ENCODE measurements around the gene SENP3. TPM values are rescaled to one million over a fixed set of nuclear protein-coding genes. Genes with fewer than 3 reads are reported as not detected.

Gene SENP3
- total and polyA plus RNA-seq, 2 of the 13 experiments (the other 11 are each of a cell fraction or from before 2014, with no cell fraction given): 55.8 to 75.4 TPM

GRCh38 chr17:7560172-7561027 lies 1.3 kb upstream of the SENP3 start (continued):
- TF ChIP-seq, protein P1, sequence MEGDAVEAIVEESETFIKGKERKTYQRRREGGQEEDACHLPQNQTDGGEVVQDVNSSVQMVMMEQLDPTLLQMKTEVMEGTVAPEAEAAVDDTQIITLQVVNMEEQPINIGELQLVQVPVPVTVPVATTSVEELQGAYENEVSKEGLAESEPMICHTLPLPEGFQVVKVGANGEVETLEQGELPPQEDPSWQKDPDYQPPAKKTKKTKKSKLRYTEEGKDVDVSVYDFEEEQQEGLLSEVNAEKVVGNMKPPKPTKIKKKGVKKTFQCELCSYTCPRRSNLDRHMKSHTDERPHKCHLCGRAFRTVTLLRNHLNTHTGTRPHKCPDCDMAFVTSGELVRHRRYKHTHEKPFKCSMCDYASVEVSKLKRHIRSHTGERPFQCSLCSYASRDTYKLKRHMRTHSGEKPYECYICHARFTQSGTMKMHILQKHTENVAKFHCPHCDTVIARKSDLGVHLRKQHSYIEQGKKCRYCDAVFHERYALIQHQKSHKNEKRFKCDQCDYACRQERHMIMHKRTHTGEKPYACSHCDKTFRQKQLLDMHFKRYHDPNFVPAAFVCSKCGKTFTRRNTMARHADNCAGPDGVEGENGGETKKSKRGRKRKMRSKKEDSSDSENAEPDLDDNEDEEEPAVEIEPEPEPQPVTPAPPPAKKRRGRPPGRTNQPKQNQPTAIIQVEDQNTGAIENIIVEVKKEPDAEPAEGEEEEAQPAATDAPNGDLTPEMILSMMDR (CRISPR knock-in tag; IDR thresholded peaks at IDR 0.05): peak; percentile 63
- TF ChIP-seq PRPF4 (IDR thresholded peaks at IDR 0.05; ENCODE audit: low read depth, low read length, poor library complexity, severe bottlenecking) (no peak), ZNF296 (CRISPR knock-in tag; conservative IDR thresholded peaks at IDR 0.05) (no peak), GABPA (IDR thresholded peaks at IDR 0.05; ENCODE audit: low read depth, low read length) (no peak), GABPA (CRISPR knock-in tag; IDR thresholded peaks at IDR 0.05; ENCODE audit: low read depth) (0 out of 2 replicates have a peak, but pooled peaks have one; percentile 23), KMT2B (CRISPR knock-in tag; IDR thresholded peaks at IDR 0.05) (peak; percentile 17; the same call in 1 of the 2 replicates), ZNF224 (CRISPR knock-in tag; IDR thresholded peaks at IDR 0.05) (no peak), ZBTB7B (CRISPR knock-in tag; IDR thresholded peaks at IDR 0.05) (0 out of 2 replicates have a peak, but pooled peaks have one; percentile 36), MXI1 (IDR thresholded peaks at IDR 0.05; ENCODE audit: borderline replicate concordance, low read depth, low read length) (0 out of 3 replicates have a peak, but pooled peaks have one; percentile 18), DNMT1 (CRISPR knock-in tag; IDR thresholded peaks at IDR 0.05) (0 out of 2 replicates have a peak, but pooled peaks have one; percentile 31), RFXANK (CRISPR knock-in tag; IDR thresholded peaks at IDR 0.05) (no peak), PHF8 (CRISPR knock-in tag; IDR thresholded peaks at IDR 0.05) (peak; percentile 34; the same call in 1 of the 2 replicates), MAFF (IDR thresholded peaks at IDR 0.05; ENCODE audit: low read depth, low read length) (no peak), ZNF713 (CRISPR knock-in tag; IDR thresholded peaks at IDR 0.05) (no peak), HOXD1 (CRISPR knock-in tag; IDR thresholded peaks at IDR 0.05) (no peak), ZNF503 (CRISPR knock-in tag; IDR thresholded peaks at IDR 0.05) (peak; percentile 37; the same call in 1 of the 2 replicates), RAD21 (CRISPR knock-in tag; IDR thresholded peaks at IDR 0.05) (peak; percentile 18; the same call in 1 of the 2 replicates), KDM2A (CRISPR knock-in tag; IDR thresholded peaks at IDR 0.05; ENCODE audit: borderline replicate concordance, low read depth) (peak; percentile 27; the same call in 1 of the 2 replicates)
- TF ChIP-seq, protein P2, sequence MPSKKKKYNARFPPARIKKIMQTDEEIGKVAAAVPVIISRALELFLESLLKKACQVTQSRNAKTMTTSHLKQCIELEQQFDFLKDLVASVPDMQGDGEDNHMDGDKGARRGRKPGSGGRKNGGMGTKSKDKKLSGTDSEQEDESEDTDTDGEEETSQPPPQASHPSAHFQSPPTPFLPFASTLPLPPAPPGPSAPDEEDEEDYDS (CRISPR knock-in tag; IDR thresholded peaks at IDR 0.05): peak; percentile 21; the same call in 1 of the 2 replicates
- TF ChIP-seq, protein P3, sequence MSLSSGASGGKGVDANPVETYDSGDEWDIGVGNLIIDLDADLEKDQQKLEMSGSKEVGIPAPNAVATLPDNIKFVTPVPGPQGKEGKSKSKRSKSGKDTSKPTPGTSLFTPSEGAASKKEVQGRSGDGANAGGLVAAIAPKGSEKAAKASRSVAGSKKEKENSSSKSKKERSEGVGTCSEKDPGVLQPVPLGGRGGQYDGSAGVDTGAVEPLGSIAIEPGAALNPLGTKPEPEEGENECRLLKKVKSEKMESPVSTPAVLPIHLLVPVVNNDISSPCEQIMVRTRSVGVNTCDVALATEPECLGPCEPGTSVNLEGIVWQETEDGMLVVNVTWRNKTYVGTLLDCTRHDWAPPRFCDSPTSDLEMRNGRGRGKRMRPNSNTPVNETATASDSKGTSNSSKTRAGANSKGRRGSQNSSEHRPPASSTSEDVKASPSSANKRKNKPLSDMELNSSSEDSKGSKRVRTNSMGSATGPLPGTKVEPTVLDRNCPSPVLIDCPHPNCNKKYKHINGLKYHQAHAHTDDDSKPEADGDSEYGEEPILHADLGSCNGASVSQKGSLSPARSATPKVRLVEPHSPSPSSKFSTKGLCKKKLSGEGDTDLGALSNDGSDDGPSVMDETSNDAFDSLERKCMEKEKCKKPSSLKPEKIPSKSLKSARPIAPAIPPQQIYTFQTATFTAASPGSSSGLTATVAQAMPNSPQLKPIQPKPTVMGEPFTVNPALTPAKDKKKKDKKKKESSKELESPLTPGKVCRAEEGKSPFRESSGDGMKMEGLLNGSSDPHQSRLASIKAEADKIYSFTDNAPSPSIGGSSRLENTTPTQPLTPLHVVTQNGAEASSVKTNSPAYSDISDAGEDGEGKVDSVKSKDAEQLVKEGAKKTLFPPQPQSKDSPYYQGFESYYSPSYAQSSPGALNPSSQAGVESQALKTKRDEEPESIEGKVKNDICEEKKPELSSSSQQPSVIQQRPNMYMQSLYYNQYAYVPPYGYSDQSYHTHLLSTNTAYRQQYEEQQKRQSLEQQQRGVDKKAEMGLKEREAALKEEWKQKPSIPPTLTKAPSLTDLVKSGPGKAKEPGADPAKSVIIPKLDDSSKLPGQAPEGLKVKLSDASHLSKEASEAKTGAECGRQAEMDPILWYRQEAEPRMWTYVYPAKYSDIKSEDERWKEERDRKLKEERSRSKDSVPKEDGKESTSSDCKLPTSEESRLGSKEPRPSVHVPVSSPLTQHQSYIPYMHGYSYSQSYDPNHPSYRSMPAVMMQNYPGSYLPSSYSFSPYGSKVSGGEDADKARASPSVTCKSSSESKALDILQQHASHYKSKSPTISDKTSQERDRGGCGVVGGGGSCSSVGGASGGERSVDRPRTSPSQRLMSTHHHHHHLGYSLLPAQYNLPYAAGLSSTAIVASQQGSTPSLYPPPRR (CRISPR knock-in tag; IDR thresholded peaks at IDR 0.05; ENCODE audit: borderline replicate concordance): no peak
